ENCODE data around the gene SALL4. TPM values are rescaled to one million over a fixed set of nuclear protein-coding genes. Genes with fewer than 3 reads are reported as not detected.

The SALL4 gene
- total RNA-seq, 1 experiment from 2014 or later: 279 TPM

DNA sequence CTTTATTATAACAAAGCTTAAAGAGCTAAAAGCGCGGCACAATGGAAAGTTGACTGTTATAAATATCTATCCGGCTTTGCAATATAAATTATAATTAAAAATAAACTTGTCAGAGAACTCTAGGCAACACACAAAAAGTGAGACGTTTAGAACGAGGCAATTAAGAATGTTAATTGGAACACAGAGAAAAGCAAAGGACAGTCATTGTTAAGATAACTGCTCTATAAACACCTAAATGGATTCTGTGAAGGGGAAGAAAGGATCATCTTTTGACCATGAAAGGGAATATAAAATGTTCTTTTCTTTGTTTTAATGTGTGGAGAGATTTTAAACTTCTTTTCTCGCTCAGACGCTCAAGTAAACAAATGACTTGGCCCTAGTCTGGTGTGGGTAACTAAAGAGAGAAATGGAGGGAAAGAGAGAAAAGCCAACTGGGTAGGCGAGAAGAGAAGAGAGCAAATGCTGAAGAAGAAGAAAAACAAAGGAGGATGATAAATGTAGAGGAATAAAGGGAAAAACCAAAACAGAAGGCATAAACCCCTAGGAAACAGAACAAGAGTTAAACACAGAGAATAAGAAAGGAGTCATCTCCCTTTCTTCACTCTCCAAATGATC is 9.3 kb upstream of the SALL4 start:
- H3K56ac ChIP-seq (ENCODE audit: insufficient read length, low read depth, low read length): no peak overlapping the region
- no peaks in the 10 kb centered on the region for H3K23me2 ChIP-seq (ENCODE audit: insufficient read length, low read depth, low read length, poor library complexity, severe bottlenecking)
- no peak overlapping the region for H4K8ac ChIP-seq (replicated peaks; ENCODE audit: insufficient read length, low read depth, low read length)
- no peak overlapping the region for H3T11ph ChIP-seq (ENCODE audit: low read length)
- H2BK5ac ChIP-seq (ENCODE audit: insufficient read length, low read length): no peak overlapping the region
- H3K4me1 Mint-ChIP-seq: peaks cover 29 to 30% of the 10 kb centered on the region in 2 experiments
- no peak overlapping the region for H3K9ac ChIP-seq (ENCODE audit: extremely low read depth, insufficient read length, low read length)
- H2BK120ac ChIP-seq (ENCODE audit: low read depth, low read length, poor library complexity, severe bottlenecking): no peak overlapping the region
- no peak overlapping the region for H4K5ac ChIP-seq (ENCODE audit: insufficient read length, low read depth, low read length)
- no peaks in the 10 kb centered on the region for H3K27me3 ChIP-seq (ENCODE audit: insufficient read depth, low read length)
- H3K4ac ChIP-seq (ENCODE audit: low read depth, low read length): no peak overlapping the region
- no peak overlapping the region for H3K23ac ChIP-seq (ENCODE audit: insufficient read length, low read depth, low read length)
- no peak overlapping the region for H4K91ac ChIP-seq (ENCODE audit: insufficient read length, low read depth, low read length)
- no peak overlapping the region for H3K14ac ChIP-seq (ENCODE audit: insufficient read depth, low read length)
- H3K4me1 ChIP-seq (ENCODE audit: insufficient read depth, low read length): peaks cover 4% of the 10 kb centered on the region; the same call in 1 of the 2 replicates
- H3K4me2 ChIP-seq (ENCODE audit: insufficient read depth, insufficient read length, low read length): no peak overlapping the region
- H2BK12ac ChIP-seq (ENCODE audit: insufficient read length, low read depth, low read length): no peak overlapping the region
- no peak overlapping the region for H2BK20ac ChIP-seq (ENCODE audit: low read depth, low read length, poor library complexity, severe bottlenecking)
- no peaks in the 10 kb centered on the region for H3K36me3 Mint-ChIP-seq (ENCODE audit: insufficient read depth in 1 of 3, low read depth in 3 of 3)
- H3K18ac ChIP-seq (ENCODE audit: insufficient read length, low read depth, low read length): no peak overlapping the region
- no peak for DNase-seq
- no peak overlapping the region for H2BK15ac ChIP-seq (ENCODE audit: low read depth, low read length)
- no peaks in the 10 kb centered on the region for H3K9me3 ChIP-seq (ENCODE audit: control insufficient read depth, low read depth, low read length)
- no CpG with 5 or more reads among the region's 8 CpGs for WGBS (ENCODE audit: extremely low coverage, insufficient read length, low lambda C conversion rate)
- no peaks in the 10 kb centered on the region for H3K27me3 Mint-ChIP-seq (ENCODE audit: low read depth)
- no peaks in the 10 kb centered on the region for H3K79me1 ChIP-seq (ENCODE audit: insufficient read depth, low read depth, low read length, poor library complexity, severe bottlenecking)
- H2AFZ ChIP-seq (ENCODE audit: low read length): no peak overlapping the region
- TF ChIP-seq, protein P1, sequence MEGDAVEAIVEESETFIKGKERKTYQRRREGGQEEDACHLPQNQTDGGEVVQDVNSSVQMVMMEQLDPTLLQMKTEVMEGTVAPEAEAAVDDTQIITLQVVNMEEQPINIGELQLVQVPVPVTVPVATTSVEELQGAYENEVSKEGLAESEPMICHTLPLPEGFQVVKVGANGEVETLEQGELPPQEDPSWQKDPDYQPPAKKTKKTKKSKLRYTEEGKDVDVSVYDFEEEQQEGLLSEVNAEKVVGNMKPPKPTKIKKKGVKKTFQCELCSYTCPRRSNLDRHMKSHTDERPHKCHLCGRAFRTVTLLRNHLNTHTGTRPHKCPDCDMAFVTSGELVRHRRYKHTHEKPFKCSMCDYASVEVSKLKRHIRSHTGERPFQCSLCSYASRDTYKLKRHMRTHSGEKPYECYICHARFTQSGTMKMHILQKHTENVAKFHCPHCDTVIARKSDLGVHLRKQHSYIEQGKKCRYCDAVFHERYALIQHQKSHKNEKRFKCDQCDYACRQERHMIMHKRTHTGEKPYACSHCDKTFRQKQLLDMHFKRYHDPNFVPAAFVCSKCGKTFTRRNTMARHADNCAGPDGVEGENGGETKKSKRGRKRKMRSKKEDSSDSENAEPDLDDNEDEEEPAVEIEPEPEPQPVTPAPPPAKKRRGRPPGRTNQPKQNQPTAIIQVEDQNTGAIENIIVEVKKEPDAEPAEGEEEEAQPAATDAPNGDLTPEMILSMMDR (conservative IDR thresholded peaks at IDR 0.05): no peak
- H3K27ac Mint-ChIP-seq: peak overlapping the region; percentile 5 to 94 (median 76); a peak in 5 of 7 replicates
- peak overlapping the region; percentile 3 for H3K27ac ChIP-seq (ENCODE audit: insufficient read length, low read depth, low read length)
- no peak overlapping the region for H3K4me3 Mint-ChIP-seq
- H2AK5ac ChIP-seq (ENCODE audit: insufficient read length, low read length): no peak overlapping the region
- no peaks in the 10 kb centered on the region for H3K9me3 Mint-ChIP-seq
- no peaks in the 10 kb centered on the region for H4K20me1 ChIP-seq (ENCODE audit: control insufficient read depth, insufficient read depth, insufficient read length)
- no peaks in the 10 kb centered on the region for H3K79me2 ChIP-seq (ENCODE audit: insufficient read depth, low read length)
